ENCODE results near the gene PKP4.

PKP4 gene

DNA sequence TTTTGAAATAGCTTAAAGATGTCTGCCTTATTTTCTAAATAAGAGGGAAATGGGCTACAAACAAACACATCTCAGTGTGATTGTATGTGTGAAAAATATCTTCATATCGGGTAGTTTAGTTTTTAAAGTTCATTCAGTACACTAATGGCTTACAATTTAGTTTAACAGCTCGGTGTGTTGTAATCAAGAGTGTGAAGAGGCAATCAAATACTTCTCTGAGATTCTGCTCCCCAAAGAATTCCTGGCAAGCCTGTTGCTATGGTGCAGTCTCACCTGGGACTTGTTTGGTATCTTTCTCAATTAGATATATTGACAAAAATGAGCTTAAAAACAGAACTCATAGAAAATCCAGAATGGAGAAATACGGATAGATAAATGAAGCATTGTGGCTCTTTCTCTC, 99.4 kb downstream of the PKP4 start:
- no peak for DNase-seq

DNA sequence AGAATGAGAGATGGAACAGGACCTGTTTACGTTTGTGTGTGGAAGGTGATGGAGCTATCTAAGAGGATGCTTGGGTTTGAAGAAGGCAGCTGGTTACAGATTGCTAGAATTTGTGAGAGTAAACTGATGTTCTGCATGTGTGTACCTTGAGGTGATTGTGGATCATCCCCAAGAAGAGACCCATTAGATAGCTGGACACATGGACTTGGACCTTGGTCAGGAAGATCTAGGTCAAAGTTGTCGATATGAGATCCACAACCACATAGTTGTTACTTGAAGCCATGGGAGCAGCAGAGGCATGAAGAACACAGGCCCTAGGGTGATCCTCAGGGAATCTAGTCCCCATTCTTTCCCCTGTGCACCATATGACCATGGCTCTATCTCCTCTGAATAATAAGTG, 101.0 kb downstream of the PKP4 start:
- no peak for DNase-seq

DNA sequence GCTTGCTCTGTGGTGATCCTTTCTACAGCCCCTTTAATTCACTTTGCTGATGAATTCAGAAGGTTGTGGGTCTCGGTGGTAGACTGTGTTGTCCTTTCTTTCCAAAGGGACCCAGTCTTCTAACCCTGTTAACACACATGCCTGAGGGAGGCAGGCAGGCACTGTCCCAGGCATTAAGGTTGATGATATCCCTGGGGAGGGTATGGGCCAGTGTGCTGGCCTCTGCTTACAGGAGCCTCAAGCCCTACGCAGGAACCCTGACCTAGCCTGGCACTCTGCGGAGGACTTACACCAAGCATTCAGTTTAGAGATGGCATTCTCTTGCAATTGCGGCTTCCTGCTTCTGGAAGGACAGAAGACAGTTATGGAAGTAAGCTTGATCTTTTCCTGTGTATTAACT, 102.5 kb downstream of the PKP4 start:
- DNase-seq: no peak

DNA sequence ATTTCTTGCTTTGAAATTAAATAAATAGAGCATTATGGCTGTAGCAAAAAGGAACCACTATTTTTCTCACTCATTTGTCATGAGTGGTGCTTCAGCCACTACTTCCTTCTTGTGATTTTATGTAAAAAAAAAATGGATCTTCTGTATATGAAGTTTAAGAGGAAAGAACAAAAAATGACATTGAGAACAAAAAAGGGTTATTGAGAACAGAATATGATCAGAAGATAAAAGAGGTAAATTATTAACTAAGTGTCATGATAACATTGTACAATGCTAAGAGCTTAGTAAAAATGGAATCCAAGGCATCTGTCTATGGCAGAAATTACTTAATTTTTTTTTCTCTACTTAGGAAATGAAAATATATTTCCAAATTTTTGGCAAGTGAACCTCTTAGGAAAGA, 103.5 kb downstream of the PKP4 start:
- DNase-seq: no peak

DNA sequence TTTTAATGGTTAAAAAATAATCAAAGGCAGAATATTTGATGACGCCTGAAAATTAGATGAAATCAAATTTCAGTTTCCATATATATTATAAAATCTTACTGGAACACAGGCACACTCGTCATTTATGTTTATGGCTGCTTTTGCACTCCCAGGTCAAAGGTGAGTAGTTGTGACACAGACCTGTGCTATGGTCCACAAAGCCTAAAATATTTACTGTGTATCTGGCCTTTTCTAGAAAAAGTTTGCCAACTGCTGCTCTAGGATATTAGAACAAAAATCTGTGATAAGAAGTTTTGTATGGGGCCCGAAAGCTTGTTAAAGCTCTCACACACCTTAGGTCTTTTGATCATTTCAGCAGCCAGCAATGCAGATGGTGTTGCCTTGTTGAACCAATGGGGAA, 104.3 kb downstream of the PKP4 start:
- DNase-seq: no peak

DNA sequence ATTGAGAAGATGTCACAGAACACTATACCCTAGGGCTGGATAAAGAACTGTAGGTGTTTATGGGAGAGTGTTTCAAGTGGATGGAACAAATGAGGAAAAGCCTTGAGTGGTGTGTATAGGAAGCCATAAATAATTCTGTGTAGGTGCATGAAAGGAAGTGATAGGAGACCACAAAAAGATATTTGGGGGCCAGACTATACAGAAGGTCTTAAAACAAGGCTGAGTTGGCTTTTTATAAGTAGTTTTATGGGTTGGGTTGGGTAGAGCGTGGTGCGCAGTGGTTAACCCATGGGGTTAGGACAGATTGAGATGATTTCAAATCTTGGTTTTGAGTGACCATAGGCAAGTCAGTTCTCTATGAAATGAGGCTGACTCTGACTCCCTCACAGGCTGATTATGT, 110.5 kb downstream of the PKP4 start:
- no peak for DNase-seq

DNA sequence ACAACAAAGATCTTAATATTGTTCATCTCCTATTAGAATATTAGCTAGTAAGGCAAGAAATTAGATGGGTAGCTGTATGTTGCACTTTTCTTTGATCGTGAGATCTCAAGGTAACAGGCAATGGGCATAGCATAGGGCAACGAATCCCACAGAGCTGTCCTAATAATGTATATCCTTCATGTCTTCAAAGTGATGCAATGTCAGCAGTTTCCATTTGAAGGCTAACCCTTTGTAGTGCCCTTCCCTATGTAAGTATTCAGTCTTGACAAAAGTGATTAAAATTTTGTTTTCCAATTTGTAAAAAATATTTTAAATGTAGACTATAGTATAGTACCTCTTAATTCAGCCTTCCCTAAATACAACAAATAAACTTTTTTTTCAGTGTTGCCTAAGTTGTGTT, 112.5 kb downstream of the PKP4 start:
- no peak for DNase-seq

DNA sequence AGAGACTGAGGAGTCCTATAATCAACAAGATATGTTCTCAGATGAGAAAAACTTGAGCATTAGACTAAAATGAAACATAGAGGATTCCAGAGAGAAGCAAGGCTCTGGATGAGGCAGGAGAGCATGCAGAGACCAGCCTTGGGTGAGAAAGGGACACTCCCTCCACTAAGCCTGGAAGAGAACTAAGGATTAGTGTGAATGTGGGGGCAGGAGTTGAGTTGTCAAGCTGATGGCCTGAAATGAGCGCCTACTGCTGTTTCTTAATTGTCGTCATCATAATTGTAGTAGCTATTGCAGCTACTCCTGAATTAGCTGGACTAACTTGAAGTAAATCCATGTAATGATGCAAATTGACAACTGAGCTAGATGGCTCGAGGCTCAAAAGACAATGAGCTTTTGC, 114.1 kb downstream of the PKP4 start:
- no peak for DNase-seq

DNA sequence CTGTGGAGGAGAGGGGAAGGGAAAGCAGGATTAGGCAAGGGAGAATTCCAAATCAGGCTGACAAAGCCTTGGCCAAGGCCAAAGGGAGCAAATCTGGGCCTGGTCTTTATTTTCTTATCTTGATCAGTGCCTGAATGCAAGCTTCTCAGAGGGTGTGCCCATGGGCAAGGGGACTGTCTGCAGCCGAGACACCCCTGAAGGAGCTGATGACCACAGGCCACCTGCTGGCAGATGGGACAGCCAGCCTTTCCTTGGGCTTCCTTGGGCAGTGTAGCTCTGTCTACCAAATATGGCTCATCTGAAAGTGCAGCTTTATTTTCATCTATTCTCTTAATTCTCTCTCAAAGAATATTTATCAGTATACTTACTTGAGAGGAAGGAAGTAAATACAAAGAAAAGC, 117.0 kb downstream of the PKP4 start:
- no peak for DNase-seq

DNA sequence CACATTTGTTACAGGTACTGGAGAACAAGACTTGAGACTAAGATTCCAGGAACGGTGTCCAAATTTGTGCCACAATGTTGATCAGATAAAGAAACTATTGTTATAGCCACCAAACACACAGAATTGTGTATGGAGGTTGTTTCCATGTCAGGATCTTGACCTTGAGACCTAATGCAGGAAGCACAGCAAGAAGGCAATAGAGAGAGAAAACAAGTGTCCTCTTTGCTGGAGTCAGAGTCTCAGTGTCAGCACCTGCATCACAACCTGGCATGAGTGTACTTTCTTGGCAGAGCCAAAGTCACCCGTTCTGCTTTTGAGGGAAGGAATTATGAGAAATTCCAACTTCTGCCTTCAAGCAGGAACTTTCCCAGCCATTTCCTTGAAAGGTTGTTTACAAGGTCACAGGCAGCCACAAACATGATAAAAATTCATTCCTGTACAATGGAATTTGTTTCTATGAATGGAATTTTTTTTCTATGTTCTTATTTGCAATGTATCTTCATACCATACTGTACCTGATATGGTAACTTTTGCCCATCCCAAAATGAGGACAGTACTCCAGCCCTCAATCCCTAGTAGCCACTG, 118.4 kb downstream of the PKP4 start:
- DNase-seq: no peak

DNA sequence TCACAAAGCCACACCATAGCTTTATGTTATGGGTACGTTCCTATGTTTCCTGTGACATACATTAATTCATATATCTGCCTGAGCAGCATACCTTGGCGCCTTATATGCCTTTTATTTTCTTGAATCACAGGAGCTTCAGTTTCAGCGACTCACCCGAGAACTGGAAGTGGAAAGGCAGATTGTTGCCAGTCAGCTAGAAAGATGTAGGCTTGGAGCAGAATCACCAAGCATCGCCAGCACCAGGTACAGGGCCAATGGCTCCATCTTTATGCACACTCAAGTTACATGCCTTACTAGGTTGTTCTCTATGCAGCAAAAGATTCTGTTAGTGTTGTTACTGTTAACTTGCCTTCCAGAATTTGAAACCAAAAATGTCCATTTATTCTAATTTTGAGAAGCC, 120.4 kb downstream of the PKP4 start:
- no peak for DNase-seq

DNA sequence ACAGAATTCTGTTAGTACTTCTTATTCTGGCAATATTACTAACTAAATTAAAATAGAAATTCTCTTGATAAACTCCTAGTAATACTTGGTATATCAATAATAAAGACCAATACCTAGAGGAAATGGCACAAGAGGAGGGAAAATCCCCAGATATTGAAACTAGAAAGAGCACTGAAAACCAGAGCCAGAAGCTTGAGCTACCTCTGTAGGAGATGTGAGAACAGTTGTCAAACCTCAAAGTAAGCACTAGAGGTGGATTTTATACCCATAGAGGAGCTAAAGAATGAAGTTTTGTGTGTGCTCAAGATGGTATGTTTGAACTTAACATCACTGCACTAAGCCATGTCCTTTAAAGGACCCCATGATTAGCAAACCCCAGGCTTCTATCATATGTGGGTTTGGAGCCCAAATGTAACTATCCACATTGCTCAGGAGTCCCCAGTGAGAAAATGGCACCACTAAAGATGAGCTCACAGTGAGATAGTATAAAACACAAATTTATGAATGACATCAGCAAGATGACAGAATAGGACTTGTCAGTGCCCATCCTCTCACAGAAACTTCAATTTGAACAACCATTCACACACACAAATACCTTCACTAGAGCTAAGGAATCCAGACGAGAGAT, 122.1 kb downstream of the PKP4 start:
- DNase-seq: no peak

DNA sequence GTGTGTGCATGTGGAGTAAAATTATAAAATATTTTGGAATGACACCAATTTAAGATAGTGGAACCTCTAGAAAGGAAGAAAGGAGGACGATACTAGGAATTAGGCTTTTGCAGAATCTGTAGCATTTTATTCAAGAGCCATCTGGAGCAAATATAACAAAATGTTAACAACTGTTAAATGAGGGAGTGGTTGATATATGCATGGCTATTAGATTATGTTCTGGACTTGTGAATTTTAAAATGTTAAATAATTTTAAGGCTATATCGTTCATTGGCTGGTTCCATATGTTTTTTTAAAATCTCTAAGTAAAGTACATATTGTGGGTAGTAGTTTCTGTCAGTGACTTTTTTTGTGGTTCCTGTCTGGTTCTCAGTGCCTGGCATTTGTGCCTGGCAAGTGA, 123.2 kb downstream of the PKP4 start:
- no peak for DNase-seq

DNA sequence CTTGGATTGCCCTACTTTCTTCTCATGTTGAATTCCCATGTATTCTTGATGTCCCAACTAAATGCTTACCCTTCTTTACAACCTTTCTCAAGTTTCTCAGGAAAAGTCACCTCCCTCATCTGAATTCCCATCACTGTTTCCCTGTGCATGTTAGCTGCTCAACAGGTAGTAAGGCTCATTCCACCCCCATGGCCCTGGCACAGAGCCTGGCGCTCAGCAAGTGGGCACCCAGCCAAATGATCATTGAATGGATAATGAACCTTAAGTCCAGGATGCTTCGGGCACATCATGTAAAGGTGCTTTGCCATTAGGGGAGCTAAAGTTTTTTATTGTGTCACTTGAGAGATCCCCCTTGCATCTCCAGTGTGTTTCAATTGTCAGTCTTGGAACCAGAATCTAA, 124.0 kb downstream of the PKP4 start:
- no peak for DNase-seq

DNA sequence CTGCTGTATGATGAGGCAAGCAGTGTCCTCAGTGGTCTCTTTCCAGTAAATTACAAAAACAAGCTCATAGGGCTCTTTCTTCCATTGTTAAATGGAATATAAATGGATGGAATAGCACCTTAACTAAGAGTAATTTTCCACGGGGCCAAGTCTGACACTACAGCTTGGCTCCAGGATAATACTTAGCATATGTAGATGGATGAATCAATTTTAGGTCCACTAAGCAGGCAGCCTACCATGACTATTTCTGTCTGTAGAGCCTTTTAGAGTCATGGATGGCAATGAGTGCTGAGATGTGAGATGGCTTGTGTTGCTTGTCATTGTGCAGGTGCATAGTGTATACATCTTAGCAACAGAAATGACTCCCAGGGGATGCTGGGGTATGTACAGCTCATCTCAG, 125.9 kb downstream of the PKP4 start:
- no peak for DNase-seq

DNA sequence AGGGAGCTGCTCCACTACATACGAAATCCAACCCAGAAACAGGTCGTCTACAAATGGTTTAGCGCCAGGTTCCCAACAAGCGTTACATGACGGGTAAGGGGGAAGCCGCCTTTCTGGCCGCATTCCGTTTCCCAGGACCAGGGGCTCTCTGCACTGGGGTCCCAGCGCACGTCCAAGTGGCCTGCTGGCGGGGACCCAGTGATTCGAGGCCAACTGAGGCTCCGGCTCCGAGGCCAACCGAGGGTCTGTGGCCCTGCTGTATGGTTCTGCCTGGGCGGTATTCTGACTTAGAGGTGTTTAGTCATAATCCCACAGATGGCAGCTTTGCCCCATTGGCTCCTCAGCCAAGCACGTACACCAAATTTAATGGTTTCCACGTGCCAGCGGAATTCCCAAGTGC, 127.2 kb downstream of the PKP4 start:
- no peak for DNase-seq

DNA sequence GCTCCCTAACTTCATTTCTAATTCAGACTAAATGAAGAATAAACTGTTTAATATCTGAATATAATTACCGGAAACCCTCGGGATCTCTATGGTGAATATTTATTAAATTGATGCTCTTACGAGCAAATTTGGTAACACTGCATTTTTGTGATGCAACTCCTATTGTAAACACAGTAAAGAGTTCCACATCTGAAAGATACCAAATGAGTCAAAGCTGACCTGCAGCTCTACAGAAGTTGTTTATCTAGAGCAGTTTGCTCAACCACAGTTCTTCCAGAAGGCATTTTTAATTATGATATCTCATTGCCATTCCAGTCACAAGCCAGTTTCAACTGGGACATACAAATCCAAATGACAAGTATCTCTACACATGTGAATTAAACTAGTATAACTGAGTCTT, 129.7 kb downstream of the PKP4 start:
- no peak for DNase-seq

DNA sequence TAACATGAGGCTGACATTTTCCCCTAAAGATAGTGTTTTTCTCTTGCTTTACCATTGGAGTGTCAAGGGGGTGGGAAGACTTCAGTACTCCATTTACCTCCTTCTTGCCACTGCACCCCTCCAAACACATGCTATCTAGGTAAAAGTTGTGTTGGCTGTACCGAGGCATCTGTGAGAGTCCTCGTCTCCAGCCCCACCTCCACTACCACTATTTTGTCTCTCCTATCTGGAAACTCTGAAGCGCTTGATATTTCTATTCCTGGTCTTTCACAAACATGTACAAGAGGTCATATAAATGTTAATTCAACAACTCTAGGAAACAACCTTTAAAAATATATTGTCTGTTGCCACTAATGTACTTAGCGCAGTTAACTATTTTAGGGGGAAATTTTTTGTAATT, 132.6 kb downstream of the PKP4 start:
- DNase-seq: no peak

DNA sequence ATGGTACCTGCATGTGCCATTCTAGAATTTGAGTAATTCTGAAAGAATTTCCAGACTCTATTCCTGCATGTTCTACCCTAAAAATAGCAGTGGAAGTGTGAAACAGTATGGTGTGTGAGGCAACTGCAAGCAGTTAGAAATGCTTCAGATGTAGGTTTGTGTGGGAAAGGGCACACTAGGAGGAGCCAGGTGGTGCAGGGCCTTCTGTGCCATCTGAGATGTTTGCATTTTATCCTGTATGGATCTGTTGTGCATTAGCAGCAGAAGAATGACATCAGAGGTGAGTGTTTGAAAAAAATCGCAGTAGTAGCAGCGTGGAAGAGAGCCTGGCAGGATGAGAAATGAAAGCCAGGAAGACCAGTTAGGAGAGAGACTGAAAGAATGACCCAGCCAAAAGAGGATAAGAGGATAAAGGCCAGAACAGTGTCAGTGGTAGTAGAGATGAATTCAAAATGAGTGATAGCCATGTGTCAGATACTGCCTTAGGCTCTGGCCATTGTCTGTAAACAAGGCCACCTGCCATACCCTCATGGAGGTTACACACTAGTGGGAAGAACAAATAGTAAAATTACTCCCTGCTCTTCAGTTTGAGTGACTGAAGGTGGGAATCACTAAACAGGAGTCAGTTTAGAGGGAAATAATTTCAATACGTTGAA, 142.2 kb downstream of the PKP4 start:
- DNase-seq: no peak

DNA sequence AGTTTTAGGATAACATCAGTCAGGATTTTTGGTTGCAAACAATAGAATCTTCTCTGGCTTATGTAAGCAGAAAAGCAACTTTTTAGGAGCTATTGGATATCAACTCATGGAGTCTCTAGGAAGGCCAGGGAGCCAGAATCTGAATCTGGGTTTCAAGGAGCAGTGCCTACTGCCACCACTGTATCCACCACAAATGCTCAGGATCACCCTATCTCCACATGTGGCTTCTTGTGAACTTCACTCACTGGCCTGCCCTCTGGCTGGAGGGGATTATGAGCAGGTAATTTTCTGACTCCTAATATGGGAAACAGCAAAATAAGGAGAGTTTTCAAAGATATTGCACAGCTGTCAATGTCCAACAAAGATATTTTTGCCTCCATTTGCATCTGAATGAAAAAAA, 142.9 kb downstream of the PKP4 start:
- DNase-seq: no peak

DNA sequence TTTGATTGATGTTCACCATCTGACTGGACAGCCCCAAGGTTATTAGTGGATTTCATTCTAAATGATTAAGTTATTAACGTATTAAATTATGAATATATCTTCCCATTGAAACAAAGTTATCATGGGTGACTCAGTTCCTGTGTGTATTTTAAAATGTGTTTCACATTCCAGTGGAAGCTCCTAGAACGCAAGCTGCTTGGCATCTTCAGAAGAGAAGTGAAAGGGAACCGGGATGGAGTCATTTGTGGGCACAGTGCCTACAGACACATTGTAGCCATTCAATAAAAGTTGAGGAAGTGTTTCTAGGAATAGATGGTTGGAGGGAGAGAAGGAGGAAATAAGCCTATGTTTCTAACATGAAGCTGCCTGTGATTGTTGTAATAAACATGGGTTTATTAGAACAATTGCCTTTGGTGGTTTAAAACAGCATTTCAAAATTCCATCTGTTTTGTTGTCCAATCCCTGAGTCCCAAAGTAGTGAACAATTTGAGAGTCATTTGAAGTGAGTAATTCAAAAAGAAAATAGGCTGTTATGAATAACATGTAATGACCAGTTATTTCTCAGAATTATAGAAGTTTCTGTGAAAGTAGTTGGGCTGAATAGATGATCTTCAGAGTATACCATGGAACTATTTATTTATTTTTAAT, 143.5 kb downstream of the PKP4 start:
- DNase-seq: no peak

DNA sequence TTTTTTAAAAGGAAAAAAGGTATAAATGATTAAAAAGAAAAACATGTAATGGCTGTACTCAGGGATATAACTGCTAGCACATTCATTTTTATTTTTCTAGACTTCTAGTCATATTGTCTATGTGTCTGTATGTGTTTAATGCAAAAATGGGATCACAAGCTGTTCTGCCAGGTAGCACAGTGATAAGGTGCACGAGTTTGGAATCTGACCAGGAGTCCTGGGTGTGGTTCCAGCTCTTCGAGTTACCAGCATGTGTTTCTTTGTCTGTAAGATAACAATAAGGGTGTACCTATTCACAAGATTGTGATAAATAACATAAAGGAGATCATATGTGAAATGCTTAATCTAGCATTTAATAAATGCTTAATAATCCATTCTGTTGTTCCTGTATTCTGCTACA, 145.3 kb downstream of the PKP4 start:
- no peak for DNase-seq

DNA sequence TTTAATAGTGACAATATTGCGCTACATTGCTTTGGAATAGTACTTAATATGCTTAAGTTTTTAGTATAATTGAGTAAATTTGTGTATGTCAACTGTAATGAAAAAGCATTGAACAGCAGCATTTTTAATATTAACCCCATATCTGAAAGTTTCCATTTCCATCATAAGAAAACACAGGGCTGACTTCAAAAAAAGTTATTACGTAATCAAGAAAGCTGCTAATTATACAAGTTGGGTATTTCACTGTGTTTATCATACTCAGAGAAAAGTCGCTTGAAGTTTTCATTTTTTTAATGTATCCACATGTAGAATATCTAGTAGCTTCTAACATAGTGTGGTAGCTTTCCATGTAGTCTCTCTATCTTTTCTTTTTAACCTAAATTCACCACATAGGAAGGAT, 146.5 kb downstream of the PKP4 start:
- no peak for DNase-seq

DNA sequence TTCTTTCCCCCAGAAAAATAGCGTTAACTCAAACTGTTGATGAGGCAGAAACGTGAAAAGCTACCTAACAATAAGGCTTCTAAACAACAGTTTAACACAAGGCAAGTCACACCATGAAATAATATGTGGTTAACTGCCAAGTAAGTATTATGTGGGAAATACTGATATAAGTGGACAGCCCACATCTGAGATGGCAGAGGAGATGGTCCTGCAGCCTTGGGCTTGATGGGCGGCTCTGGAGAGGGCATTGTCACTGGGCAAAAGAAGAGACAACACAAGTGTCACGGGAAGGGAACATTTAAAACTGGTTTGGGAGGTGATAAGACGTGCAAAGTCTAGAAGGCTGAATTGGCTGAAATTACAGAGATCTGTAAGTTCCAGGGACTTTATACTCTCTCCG, 147.2 kb downstream of the PKP4 start:
- DNase-seq: no peak

DNA sequence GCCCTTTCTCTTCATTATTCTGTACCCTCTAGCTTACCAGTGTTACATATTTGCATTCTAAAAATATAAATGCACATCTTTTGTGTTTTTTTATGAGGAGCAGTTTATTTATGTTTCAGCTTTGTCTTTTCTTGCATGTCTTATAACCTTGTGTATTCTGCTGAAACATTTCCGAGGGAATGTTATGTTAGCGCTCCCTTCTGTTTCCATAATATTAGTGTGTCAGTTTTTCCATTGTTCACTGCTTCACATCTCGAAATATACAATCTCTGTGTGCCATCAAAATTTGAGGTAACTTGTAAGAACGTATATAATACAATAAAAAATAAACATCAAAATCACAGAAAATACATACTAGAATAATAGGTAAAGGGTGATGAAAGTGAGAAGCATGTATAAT, 153.3 kb downstream of the PKP4 start:
- no peak for DNase-seq
